ENCODE results near the gene GPR78.

GPR78 gene, protein sequence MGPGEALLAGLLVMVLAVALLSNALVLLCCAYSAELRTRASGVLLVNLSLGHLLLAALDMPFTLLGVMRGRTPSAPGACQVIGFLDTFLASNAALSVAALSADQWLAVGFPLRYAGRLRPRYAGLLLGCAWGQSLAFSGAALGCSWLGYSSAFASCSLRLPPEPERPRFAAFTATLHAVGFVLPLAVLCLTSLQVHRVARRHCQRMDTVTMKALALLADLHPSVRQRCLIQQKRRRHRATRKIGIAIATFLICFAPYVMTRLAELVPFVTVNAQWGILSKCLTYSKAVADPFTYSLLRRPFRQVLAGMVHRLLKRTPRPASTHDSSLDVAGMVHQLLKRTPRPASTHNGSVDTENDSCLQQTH

GRCh38 chr4:8580321-8581093, at the start of gene GPR78:
GPR78 (plus strand) TSS chr4:8580392; CDS start chr4:8580983, 591 bp downstream.
- no peak for DNase-seq

DNA sequence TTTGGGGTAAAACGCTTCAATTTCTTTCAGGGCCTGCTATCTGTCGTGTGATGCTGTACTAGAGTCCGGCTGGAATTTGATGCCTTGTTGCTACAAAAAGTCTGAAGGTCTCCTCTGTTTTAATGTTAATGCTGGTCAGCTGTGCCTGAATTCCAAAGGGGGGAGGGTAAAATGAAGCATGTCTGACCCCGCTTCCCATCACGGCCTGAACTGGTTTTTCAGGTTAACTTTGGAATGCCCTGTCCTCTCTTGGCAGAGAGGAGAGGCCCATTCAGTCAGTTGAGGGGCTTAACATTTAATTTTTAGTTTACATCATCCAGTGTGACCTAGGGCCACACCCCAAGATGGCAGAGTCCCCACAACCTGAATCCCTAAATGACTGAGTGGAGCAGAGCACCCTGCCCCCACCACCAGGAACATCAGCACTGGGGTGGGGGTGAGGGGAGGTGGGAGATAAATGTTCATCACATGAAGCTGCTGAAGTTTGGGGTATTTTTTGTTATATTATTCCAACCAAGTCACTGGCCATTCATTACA, 47.9 kb upstream of the GPR78 start:
- no peak for DNase-seq

DNA sequence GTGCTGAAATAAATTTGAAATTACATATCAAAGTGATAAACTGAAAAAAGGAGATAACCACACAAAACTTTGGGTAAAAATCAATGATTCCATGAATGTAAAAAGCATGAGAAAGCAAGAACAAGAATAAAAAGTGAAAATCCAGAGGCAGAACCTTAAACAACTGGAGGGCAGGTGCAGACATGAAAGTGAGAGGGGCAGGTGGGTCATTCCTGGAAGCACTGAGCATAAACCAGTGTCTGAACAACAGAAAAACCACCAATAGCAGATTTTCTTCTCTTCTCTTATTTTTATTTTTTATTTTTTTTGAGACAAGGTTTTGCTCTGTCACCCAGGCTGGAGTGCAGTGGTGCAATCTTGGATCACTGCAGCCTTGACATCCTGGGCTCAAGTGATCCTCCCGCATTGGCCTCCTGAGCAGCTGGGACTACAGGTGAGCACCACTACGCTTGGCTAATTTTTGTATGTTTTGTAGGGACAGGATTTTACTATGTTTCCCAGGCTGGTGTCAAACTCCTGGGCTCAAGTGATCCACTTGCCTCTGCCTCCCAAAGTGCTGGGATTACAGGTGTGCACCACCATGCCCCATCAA, 46.8 kb upstream of the GPR78 start:
- no peak for DNase-seq

GRCh38 chr4:8534129-8534528, 46.1 kb upstream of the GPR78 start:
- no peak for DNase-seq

DNA sequence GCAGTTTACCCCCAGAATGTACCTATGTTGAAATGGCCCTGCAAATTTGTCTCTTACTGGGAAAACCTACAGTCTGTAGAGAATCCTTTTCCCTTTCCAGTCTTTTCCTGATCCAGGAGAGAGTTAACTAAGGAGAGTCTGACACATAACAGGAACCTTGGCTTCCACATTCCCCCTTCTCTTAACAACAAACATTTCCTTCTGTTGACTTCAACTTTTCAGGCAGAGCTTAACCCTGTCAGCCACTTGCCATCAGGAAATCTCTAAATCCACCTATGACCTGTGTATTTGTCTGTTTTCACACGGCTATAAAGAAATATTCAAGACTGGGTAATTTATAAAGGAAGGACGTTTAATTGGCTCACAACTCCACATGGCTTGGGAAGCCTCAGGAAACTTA, 45.6 kb upstream of the GPR78 start:
- DNase-seq = no peak

DNA sequence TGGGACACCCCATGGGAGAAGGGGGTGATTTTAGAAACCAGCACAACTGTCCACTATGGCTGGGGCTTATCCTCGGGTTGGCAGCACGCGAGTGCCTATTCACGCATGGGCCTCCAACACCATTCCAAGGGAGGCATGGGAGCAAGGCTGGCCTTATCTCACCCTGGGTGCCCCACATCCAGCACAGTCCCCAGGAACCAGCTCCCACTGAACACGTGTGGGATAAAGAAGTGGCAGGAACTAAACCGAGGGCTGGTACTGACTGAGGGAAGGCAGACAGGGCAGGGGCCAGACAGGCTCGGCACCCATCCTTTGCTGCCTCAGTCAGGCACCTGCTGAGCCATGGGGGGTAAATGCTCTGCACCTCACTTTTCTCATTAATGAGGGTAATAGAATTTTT, 43.7 kb upstream of the GPR78 start:
- DNase-seq = no peak

GRCh38 chr4:8537041-8537461, 43.1 kb upstream of the GPR78 start:
- no peak for DNase-seq

GRCh38 chr4:8538076-8538702, 42.0 kb upstream of the GPR78 start:
- DNase-seq = no peak

- no peak for DNase-seq
Measured at GRCh38 chr4:8538703-8539567, 41.3 kb upstream of the GPR78 start.

DNA sequence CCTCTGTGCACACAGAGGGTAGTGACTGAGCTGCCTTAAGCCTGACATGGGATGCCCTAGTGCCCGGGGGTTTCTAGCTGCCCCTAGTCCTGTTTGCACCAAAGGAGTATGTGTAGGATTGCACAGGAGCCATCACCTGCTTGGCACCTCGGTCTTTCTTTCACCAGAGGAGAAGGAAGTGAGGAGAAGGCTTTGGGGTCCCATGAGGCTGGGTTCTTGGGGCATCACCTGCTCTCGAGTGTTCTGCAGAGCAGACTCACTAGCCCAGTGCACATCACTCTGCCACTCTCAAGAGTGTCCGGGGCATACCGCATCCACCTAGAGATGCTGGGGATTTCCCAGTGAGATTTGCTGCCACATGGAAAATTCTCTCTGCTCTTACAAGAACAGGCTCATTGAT, 40.5 kb upstream of the GPR78 start:
- DNase-seq = no peak

GRCh38 chr4:8540072-8540471, 40.1 kb upstream of the GPR78 start:
- no peak for DNase-seq

- DNase-seq = no peak
Measured at GRCh38 chr4:8540586-8540985, 39.6 kb upstream of the GPR78 start.

GRCh38 chr4:8540991-8541390, 39.2 kb upstream of the GPR78 start:
- no peak for DNase-seq

- no peak for DNase-seq
Measured at GRCh38 chr4:8541981-8542715, 38.0 kb upstream of the GPR78 start.

- no peak for DNase-seq
Measured at GRCh38 chr4:8542776-8543525, 37.2 kb upstream of the GPR78 start.

DNA sequence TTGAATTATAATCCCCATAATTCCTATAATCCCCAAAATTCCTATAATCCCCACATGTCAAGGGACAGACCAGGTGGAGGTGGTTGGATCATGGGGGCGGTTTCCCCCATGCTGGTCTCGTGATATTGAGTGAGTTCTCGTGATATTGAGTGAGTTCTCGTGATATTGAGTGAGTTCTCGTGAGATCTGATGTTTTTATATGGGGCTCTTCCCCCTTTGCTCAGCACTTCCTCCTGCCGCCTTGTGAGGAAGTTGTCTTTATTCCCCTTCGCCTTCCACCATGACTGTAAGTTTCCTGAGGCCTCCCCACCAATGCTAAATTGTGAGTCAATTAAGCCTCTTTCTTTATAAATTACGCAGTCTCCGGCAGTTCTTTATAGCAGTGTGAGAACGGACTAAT, 36.6 kb upstream of the GPR78 start:
- no peak for DNase-seq

- no peak for DNase-seq
Measured at GRCh38 chr4:8544282-8544681, 35.9 kb upstream of the GPR78 start.

DNA sequence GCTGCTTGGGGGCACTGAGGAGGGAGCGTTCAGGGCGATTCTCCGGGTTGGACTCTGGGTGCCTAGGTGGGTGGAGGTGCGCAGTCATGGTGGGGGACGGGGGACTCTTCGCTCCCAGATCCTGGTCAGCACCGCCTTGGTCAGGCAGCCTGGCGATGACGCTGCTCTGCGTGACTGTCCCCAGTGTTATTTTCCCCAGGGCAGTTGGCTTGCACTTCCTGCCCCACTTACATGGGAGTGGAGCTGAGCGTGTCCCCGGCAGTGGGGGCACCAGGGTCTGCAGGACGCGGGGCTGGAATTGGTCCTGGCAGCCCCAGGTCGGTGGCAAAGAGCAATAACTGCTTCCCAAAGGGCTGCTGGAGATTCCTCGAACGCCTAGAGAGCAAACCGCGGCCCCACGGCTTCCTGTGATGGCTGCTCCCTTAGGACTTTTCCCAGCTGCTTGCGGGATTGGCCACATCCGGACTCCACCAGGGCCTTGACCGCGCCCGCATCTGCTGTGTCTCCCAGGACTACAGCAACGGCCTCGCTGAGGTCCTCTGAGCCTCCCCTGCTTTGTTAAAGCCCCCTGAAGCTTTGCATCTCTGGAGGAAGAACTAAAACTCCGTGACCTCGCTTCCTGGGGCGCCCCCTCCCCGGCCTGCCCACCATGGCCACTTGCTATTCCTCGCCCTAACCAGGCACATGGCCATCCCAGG, 35.3 kb upstream of the GPR78 start:
- no peak for DNase-seq

DNA sequence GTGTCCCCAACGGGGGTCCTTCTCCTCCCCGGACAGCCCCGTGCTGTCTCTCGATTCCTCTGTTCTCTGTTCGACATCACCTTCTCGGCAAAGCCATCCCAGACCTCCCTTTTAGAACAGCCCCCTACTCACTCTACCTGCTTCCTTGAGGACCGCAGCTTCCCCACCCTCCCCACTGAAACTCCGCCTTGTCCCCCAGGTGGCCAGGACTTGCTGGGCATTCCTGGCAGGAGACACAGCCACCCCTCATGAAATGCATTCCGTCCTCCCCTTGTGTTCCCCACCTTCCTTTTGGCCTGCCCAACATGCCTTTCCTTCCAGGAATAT, 34.8 kb upstream of the GPR78 start:
- DNase-seq = no peak

GRCh38 chr4:8546766-8547107, 33.5 kb upstream of the GPR78 start:
- DNase-seq = no peak

Measured in NCI-H510A (cell line).